Ureter (tissue), 1 donor: ENCODE measurements around the gene MDK. TPM values are rescaled to one million over a fixed set of nuclear protein-coding genes. Genes with fewer than 3 reads are reported as not detected.
"Not testable (repeated sequence)": the region's sequence is repeated elsewhere in the genome, so short reads cannot be mapped to it uniquely, and the experiment has no call there.

Experiments
- DNase-seq: peaks from one replicate; pipeline ENCODE4 v3.0.0-alpha.2; 2020; ENCODE audit warnings: low spot score
- total RNA-seq: library from RNA; stranded (reverse); gene quantifications from one replicate; pipeline ENCODE4 v1.2.4, GENCODE V29; 2023
- donor health status: DM: yes; HTN: yes; CAD: no.

MDK gene
- total RNA-seq, 1 donor from 2014 or later = 105 TPM

GRCh38 chr11:46367244-46367915 is 14.1 kb upstream of the MDK start:
- no peak for DNase-seq

DNA sequence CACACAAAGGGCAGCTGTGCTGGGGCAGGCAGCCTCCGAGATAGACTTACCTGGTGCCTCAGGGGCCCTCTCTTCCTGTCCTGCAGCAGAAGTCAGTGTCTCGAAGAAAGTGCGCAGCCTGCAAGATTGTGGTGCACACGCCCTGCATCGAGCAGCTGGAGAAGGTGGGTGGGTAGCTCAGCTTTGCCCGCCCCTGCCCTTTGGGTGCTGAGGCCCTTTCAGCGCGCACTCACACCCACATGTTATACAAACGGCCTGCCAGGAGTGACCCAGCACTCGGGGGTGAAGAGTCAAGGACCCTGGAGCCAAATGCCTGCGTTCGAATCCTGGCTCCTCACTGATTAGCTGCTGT is 13.6 kb upstream of the MDK start:
- DNase-seq = no peak

GRCh38 chr11:46369458-46370152 is 11.9 kb upstream of the MDK start:
- DNase-seq = no peak

DNA sequence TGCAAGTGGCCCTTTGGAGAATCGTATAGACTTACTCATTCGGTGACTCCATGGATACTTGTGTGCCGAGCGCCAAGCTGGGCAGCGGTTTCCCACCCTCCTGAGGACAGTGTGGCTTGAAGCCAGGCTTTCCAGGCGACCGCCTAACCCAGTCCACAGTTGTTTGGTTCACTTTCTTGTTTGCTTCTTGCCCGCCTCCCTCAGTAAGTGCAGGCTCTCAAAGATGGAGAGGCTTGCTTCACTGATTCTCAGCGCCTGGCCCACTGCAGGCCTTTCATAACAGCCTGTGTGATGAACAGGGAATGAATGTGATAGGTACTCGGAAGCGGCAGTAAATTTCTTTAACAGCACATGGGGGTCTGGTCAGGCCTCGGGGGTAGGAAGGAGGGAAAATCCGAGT is 11.2 kb upstream of the MDK start:
- DNase-seq = no peak

DNA sequence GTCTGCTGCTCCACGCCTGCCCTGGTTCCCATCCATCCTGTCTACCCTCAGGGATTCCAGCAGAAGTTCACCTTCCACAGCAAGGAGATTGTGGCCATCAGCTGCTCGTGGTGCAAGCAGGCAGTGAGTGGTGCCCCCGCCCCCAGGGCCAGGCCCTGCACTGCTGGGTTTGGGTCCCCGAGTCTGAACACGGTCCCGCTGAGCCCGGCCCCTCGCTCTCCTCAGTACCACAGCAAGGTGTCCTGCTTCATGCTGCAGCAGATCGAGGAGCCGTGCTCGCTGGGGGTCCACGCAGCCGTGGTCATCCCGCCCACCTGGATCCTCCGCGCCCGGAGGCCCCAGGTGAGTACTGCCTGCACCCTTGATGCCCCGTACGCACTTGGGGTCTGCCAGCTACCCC is 10.2 kb upstream of the MDK start:
- DNase-seq = not testable (repeated sequence)

GRCh38 chr11:46372086-46372485 is 9.4 kb upstream of the MDK start:
- no peak for DNase-seq

- DNase-seq = not testable (repeated sequence)
These were observed 9.0 kb upstream of the MDK start for GRCh38 chr11:46372501-46372900.

GRCh38 chr11:46373787-46374740 is 7.4 kb upstream of the MDK start:
- no peak for DNase-seq

- DNase-seq = no peak
These were observed 6.7 kb upstream of the MDK start for GRCh38 chr11:46374815-46375214.

DNA sequence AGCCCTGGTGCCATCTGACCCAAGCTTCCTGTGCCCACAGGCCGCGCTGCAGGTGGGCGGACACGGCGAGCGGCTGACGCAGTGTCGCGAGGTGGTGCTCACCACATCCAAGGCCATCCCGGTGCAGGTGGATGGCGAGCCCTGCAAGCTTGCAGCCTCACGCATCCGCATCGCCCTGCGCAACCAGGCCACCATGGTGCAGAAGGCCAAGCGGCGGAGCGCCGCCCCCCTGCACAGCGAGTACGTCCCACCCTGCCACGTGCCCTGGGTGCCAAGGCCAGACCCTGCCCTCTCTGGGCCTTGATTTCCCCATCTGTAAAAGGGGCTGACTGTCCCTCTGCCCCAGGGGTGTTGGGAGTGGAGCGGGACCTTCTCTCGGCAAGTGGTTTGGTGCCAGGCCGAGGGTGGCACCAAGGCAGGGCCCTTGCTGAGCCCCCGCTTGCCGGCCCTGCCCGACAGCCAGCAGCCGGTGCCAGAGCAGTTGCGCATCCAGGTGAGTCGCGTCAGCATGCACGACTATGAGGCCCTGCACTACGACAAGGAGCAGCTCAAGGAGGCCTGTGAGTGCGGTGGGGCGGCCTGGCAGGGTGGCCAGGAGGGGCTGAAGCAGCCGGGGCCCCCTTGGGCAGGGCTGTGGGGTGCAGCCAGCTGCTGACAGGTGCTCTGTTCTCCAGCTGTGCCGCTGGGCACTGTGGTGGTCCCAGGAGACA is 5.9 kb upstream of the MDK start:
- no peak for DNase-seq

- DNase-seq = no peak
These were observed 5.0 kb upstream of the MDK start for GRCh38 chr11:46376258-46377050.

DNA sequence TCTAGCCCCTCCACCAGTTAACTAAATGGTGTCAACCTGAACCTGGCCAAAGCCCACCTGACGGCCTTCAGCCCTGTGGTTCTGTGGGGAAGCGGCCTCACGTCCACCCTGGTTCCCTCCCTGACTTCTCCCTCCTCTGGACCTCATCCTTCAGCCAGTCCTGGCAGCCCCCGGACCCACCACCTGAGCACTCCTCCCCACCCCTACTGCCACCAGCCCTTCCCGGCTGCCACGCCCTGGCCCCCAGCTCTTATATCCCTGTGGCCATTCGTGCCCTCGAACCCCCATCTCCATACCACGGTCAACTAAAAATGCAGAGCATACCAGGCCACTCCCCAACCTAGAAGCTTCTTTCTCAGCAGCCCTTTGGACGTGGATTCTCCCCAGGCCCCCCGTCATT is 4.2 kb upstream of the MDK start:
- no peak for DNase-seq

DNA sequence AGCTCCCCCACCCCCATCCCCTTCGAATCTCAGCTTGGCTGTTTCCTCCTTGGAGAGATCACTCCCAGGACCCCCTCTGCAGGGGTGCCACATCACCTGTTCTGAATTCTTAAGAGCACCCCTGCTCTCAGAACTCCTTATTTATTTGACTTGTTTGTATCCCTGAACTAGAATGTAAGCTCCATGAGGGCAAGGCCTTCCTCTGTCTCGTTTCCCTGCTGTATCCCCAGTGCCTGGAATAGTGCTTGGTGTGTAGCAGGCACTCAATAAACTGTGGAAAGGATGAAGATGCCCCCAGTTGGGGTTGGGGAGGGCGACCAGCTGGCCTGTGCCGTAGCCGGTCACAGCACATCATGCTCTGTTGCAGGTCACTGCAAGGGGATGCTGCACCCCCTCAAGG is 3.6 kb upstream of the MDK start:
- no peak for DNase-seq

DNA sequence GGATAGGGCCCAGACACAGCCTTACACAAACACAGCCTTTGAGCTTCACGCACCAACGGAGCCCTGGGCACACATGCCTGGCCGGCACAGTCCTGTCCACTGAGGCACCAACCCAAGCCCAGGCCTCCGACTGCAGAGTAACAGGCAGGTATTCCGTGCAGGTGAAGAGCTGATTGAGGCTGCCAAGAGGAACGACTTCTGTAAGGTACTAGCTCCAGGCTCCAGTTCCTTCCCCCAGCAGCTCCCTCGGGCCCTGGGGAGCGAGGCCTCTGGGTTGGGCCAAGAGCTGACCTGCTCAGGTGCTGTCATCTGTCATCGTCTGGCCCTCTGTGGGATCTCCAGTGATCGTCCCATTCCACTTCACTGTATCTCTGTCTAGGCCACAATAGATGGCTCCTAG is 3.2 kb upstream of the MDK start:
- DNase-seq = no peak

DNA sequence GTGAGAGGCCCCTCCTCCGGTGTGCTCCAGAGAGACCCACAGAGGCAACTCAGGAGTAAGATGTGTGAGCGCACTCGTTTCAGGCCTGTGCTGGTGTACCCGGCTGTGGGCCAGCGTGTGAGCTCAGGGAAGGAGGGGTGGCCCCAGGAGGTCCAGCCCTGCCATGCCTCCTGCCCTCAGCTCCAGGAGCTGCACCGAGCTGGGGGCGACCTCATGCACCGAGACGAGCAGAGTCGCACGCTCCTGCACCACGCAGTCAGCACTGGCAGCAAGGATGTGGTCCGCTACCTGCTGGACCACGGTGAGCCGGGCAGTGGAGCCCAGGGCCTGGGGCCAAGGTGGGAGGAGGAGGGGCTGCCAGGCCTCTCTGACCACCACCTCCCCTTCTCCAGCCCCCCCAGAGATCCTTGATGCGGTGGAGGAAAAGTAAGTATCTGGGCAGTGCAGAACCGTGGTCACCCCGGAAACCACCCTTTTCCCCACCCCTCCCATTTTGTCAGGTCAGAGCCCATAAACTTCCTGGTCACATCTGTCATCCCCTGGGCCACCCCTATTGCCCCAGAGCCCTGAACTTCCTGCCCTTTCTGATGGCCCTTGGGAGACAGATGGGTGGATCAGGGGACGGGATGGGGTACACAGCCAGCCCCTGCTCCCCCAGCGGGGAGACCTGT is 2.5 kb upstream of the MDK start:
- DNase-seq = no peak

DNA sequence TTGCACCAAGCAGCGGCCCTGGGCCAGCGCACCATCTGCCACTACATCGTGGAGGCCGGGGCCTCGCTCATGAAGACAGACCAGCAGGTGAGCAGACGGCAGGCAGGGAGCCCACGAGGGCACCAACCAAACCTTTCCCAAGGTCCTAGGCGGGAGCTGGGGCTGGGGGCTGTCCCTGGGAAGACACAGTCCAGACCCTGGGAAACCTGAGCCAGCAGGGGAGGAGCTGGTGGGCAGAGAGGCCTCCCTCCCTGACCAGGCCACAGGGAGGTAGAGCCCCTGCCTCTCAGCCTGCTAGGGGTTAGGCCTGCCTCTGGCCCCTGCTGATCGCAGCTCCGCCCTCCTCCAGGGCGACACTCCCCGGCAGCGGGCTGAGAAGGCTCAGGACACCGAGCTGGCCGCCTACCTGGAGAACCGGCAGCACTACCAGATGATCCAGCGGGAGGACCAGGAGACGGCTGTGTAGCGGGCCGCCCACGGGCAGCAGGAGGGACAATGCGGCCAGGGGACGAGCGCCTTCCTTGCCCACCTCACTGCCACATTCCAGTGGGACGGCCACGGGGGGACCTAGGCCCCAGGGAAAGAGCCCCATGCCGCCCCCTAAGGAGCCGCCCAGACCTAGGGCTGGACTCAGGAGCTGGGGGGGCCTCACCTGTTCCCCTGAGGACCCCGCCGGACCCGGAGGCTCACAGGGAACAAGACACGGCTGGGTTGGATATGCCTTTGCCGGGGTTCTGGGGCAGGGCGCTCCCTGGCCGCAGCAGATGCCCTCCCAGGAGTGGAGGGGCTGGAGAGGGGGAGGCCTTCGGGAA is 1.8 kb upstream of the MDK start:
- not testable (repeated sequence) for DNase-seq

- no peak for DNase-seq
These were observed 975 bp upstream of the MDK start for GRCh38 chr11:46380340-46381047.

DNA sequence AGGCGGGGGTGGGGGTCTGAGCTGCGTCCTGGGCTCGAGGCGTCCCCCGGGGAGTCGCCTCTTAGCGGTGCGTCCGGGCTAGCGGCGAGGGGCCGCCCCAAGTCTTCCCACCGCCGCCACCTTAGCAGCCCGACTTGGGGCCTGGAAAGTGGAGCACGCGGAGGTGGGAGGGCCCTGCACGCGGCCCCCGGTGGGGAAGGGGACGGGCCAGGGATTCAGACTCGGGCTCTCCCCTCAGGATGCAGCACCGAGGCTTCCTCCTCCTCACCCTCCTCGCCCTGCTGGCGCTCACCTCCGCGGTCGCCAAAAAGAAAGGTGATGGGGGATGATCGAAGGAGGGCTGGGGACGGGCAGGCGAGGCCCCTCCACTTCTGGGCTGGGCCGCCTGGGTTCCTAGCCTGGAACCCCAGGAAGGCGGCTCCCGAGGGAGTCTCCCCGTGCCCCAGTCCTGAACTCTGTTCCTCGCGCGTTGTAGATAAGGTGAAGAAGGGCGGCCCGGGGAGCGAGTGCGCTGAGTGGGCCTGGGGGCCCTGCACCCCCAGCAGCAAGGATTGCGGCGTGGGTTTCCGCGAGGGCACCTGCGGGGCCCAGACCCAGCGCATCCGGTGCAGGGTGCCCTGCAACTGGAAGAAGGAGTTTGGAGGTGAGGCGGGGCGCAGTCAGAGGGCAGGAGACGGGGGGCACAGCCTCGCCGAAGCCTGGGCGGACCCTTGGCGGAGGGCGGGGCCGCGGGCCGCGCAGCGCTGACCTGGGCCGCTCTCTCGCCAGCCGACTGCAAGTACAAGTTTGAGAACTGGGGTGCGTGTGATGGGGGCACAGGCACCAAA is 563 bp downstream of the MDK start:
- DNase-seq = no peak
